Left lobe of liver (tissue), 2 donors: ENCODE measurements around the gene MYCL. TPM values are rescaled to one million over a fixed set of nuclear protein-coding genes. Genes with fewer than 3 reads are reported as not detected.

Experiments
- ATAC-seq: fragments of 200-7000 bp; cut with Tn5 transposase; one replicate; pipeline ENCODE4 v1.9.1; 2020; ENCODE audit warnings: mild to moderate bottlenecking, moderate library complexity
- DNase-seq: peaks from one replicate; pipeline ENCODE4 v3.0.0-alpha.2; 2020; ENCODE audit warnings: low spot score
- total RNA-seq: library from RNA; stranded (reverse); gene quantifications from one replicate; pipeline ENCODE4 v1.2.1, GENCODE V29; 2021
- donor health status: DM: no; HTN: no; CAD: no; lungs with moderate emphysema.
- donor health status: DM: no; HTN: yes; CAD: no.

MYCL gene
- total RNA-seq, 1 donor from 2014 or later, result 14.7 TPM

GRCh38 chr1:39857126-39857878 is 44.4 kb downstream of the MYCL start:
- no peak for ATAC-seq
- DNase-seq, result no peak

DNA sequence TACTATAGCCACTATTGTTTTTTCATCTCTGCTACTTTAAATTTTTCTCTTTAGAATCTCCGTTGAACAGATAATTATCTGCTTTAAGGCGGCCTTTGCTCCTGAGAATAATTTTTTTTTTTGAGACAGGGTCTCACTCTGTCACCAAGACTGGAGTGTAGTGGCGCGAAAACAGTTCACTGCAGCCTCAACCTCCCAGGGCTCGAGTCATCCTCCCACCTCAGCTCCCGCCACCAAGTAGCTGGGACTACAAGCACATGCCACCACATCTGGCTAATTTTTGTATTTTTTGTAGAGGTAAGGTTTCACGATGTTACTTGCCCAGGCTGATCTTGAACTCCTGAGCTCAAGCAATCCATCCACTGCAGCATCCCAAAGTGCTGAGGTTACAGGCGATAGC is 47.0 kb downstream of the MYCL start:
- no peak for ATAC-seq
- no peak for DNase-seq

DNA sequence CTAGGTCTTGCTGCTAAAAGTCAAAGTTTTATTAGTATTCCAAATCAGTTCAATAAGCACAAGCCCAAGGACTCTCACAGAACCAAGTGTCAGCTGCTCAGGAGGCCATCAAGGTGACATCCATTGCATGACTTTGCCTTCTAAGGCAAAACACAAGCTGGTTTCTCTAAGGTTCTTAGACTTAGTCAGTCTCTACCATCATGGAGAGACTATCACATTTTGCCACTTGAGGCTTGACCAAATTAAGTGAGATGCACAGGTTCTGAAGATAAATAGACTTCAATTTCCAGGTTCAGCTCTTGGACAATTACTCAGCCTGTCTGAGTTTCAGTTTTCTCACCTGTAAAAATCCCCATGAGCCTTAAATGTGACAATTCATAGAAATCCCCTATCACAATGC is 47.4 kb downstream of the MYCL start:
- DNase-seq (no peak), ATAC-seq (no peak)

GRCh38 chr1:39852876-39853275 is 48.8 kb downstream of the MYCL start:
- DNase-seq, result no peak
- ATAC-seq, result peak; percentile 41

GRCh38 chr1:39852214-39852791 is 49.4 kb downstream of the MYCL start:
- ATAC-seq, result peak; percentile 91
- peak; percentile 59 for DNase-seq

DNA sequence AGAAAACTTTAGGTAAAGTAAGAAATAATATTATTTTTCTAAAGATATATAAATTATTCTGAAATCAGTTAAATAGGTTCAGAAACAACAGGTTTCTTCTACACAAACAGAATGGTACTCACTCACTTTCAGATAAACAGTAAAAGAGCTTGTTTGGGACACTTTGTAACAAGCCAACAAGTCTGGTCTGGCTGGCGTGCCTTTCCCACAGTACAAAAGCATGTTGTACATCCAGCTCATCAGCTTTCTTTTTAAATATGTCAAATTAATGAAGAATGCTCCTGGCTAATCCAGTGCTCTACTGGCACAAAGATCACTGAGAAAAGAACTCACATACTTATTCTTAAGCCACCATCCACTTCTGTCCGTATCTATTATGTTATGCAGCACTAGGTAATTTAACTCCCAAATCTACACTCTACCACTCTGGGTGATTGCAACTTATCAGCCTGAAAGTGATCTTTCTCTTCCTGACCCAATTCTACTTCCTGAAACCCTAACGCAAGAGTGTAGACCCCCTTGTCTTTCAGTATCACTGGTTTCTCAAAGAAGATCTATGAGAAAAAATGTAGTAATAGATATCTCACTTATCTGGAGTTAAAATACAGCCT is 51.0 kb downstream of the MYCL start:
- ATAC-seq (no peak), DNase-seq (no peak)

- DNase-seq (no peak), ATAC-seq (no peak)
Measured at GRCh38 chr1:39849203-39849602, 52.5 kb downstream of the MYCL start.

- DNase-seq (no peak), ATAC-seq (no peak)
Measured at GRCh38 chr1:39847940-39848339, 53.8 kb downstream of the MYCL start.

GRCh38 chr1:39846796-39847195 is 54.9 kb downstream of the MYCL start:
- ATAC-seq (no peak), DNase-seq (no peak)

DNA sequence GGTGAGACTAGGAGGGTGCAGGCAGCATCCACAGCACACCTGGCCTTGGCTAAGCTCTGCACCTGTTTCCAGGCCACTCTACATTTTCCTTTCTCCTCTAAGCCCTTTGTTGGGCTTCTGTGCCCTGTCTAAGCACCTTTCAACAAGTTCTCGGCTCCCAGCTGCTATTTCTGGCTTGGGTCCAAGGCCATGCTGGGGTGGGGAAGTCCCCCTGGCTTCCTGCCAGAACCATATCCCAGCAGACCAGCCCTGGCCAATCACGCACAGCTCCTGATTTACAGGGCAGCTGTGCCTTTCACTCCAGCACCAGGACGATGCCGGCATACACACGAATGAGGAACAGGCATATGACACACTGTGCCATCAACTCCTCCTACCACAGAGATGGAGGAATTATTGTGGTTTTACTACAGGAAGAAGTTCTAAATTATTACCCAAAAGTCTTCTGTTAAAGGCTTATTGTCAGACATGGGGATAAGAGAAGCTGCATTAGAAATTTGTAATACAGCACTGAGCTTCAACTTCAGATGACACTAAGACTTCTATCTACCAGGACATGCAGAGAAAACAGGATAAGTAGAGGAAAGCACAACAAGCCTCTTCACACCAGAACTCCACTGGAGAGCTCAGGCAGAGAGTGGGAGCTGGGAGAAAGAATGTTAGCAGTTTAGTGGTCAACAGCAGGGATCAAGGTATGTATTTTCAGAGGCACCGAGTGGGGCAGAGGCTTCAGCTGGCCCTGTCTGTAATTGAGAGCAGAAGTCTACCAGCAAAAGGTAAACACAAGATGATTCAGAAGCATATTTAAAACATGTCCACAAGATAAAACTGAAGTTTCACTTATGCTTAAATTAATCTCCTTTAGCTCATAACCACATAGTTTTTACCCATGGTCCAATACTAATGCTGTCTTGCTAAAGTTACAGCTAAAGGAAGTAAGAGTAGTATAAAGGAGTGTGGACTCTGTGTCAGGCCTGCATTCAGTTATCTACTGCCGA is 55.8 kb downstream of the MYCL start:
- DNase-seq (peak; percentile 63), ATAC-seq (peak; percentile 65)

Other genes with a start within 250 kb of the MYCL start
- not detected for gene NT5C1A, start 229.8 kb downstream of the MYCL start, total RNA-seq
- 0.08 TPM for gene HPCAL4, start 210.5 kb downstream of the MYCL start, total RNA-seq
- 16.6 TPM for gene PPIE, start 163.0 kb downstream of the MYCL start, total RNA-seq
- not detected for gene OXCT2, start 130.6 kb downstream of the MYCL start, total RNA-seq
- 0.10 TPM for gene BMP8B, start 113.1 kb downstream of the MYCL start, total RNA-seq
- 5.5 TPM for gene TRIT1, start 18.4 kb downstream of the MYCL start, total RNA-seq
- gene MFSD2A, start 53.2 kb upstream of the MYCL start, total RNA-seq, result 108 TPM
- gene CAP1, start 138.8 kb upstream of the MYCL start, total RNA-seq, result 98.9 TPM
- 14.0 TPM for gene PPT1, start 195.3 kb upstream of the MYCL start, total RNA-seq